HCT116 (cell line): ENCODE results near the gene KDM6B. TPM values are rescaled to one million over a fixed set of nuclear protein-coding genes. Genes with fewer than 3 reads are reported as not detected.

Source experiments
- ATAC-seq: fragments of 200-7000 bp; cut with Tn5 transposase; 2 replicates; pipeline ENCODE4 v1.9.1; 2020; ENCODE audit warnings: mild to moderate bottlenecking, moderate library complexity
- BruUV-seq: library from RNA; stranded (reverse); fragments of 400-500 nt; replicated peaks from 2 replicates; lab custom pipeline; 2021; lab: Mats Ljungman, UMichigan
- CTCF ChIA-PET: fragments of 300-600 bp; sonication (Branson Sonifier 250); formaldehyde crosslinking; loops from one replicate; lab custom pipeline; 2021; ENCODE audit warnings: antibody characterized with exemption; lab: Charles Lee
- POLR2A ChIA-PET: fragments of 300-600, 350-600 bp; sonication (Branson Sonifier 250); formaldehyde crosslinking; loops from one replicate; lab custom pipeline; 2021; ENCODE audit warnings: antibody characterized with exemption; lab: Charles Lee
- RAD21 ChIA-PET, 2 experiments: fragments of 300-600 bp; sonication (Branson Sonifier 250); formaldehyde crosslinking; loops; one replicate each; lab custom pipeline; 2023; ENCODE audit warnings: low total read pairs in 2 of 2; ENCODE audit not compliant: uncharacterized antibody in 2 of 2, unreplicated experiment in 2 of 2, low non-redundant PET in 1 of 2; lab: Charles Lee
- DNase-seq: peaks from one replicate; pipeline ENCODE4 v3.0.0-alpha.2; 2010; ENCODE audit warnings: low read depth, low spot score
- H2AFZ ChIP-seq: fragments of 200-600 bp; shearing (Covaris generic), sonication (generic); 2 replicates; pipeline ENCODE4 v1.6.1; 2017; ENCODE audit warnings: low read depth, mixed run types, mixed read lengths, antibody characterized with exemption, low read length; ENCODE audit not compliant: poor library complexity, severe bottlenecking
- H3K27ac ChIP-seq: 2 replicates; pipeline ENCODE4 v1.5.1; 2012; ENCODE audit warnings: low read depth, low read length
- H3K27me3 ChIP-seq: fragments of 200-600 bp; sonication (generic); 2 replicates; pipeline ENCODE4 v1.6.1; 2016; ENCODE audit warnings: mixed run types, low read length, mixed read lengths; ENCODE audit not compliant: insufficient read depth
- H3K36me3 ChIP-seq, 2 experiments: fragments of 200-500 bp in 1 of 2; fragments of 200-600 bp in 1 of 2; sonication (Bioruptor generic) in 1 of 2; sonication (generic) in 1 of 2; 2 replicates each; pipeline versions ENCODE4 v1.5.1 to v1.6.1; 2014 to 2016; ENCODE audit warnings: low read length in 2 of 2, inconsistent platforms in 1 of 2, mixed read lengths in 1 of 2, mixed run types in 1 of 2; ENCODE audit not compliant: insufficient read depth in 2 of 2, control insufficient read depth in 1 of 2
- H3K4me1 ChIP-seq, 2 experiments: fragments of 200-600 bp in 1 of 2; sonication (generic) in 1 of 2; 2 replicates each; pipeline versions ENCODE4 v1.5.1 to v1.6.1; 2012 to 2017; ENCODE audit warnings: low read length in 2 of 2, inconsistent platforms in 1 of 2, mild to moderate bottlenecking in 1 of 2, mixed read lengths in 1 of 2, mixed run types in 1 of 2, moderate library complexity in 1 of 2; ENCODE audit not compliant: insufficient read depth in 2 of 2, control insufficient read depth in 1 of 2
- H3K4me2 ChIP-seq: fragments of 200-600 bp; sonication (generic); 2 replicates; pipeline ENCODE4 v1.6.1; 2017; ENCODE audit warnings: mixed run types, low read length, mixed read lengths
- H3K4me3 ChIP-seq, 2 experiments: fragments of 200-600 bp in 1 of 2; sonication (generic) in 1 of 2; replicated peaks in 1 of 2; 2 replicates each; pipeline ENCODE4 v1.5.1; 2011 to 2016; ENCODE audit warnings: low read length in 2 of 2, control low read depth in 1 of 2, low read depth in 1 of 2, mild to moderate bottlenecking in 1 of 2, mixed read lengths in 1 of 2, mixed run types in 1 of 2
- H3K79me2 ChIP-seq: fragments of 200-600 bp; sonication (generic); 2 replicates; pipeline ENCODE4 v1.6.1; 2017; ENCODE audit warnings: mild to moderate bottlenecking, mixed run types, low read length, moderate library complexity, mixed read lengths; ENCODE audit not compliant: insufficient read depth
- H3K9ac ChIP-seq: fragments of 200-600 bp; sonication (generic); 2 replicates; pipeline ENCODE4 v1.6.1; 2016; ENCODE audit warnings: low read length, mixed read lengths
- H3K9me2 ChIP-seq: fragments of 200-600 bp; sonication (generic), shearing (Covaris generic); 2 replicates; pipeline ENCODE4 v1.6.1; 2017; ENCODE audit warnings: mixed run types, mild to moderate bottlenecking, moderate library complexity; ENCODE audit not compliant: insufficient read depth
- H3K9me3 ChIP-seq, 2 experiments: fragments of 200-500 bp in 1 of 2; fragments of 200-600 bp in 1 of 2; sonication (Bioruptor generic) in 1 of 2; sonication (generic) in 1 of 2; 2 replicates each; pipeline ENCODE4 v1.6.1; 2014 to 2017; ENCODE audit warnings: low read length in 2 of 2, mixed read lengths in 2 of 2, inconsistent platforms in 1 of 2, low read depth in 1 of 2, mild to moderate bottlenecking in 1 of 2, mixed run types in 1 of 2, moderate library complexity in 1 of 2; ENCODE audit not compliant: control insufficient read depth in 1 of 2, insufficient read depth in 1 of 2
- H4K20me1 ChIP-seq: fragments of 200-600 bp; sonication (generic), shearing (Covaris generic); 2 replicates; pipeline ENCODE4 v1.6.1; 2017; ENCODE audit warnings: mixed run types, mild to moderate bottlenecking, moderate library complexity; ENCODE audit not compliant: insufficient read depth
- CEBPB ChIP-seq: IDR thresholded peaks from 2 replicates; pipeline ENCODE4 v1.6.1; 2012; ENCODE audit warnings: low read depth
- EZH2 ChIP-seq: fragments of 200-600 bp; sonication (generic); IDR thresholded peaks from 2 replicates; pipeline ENCODE4 v1.6.1; 2017; ENCODE audit warnings: antibody characterized with exemption, mixed run types
- FOSL1 ChIP-seq: IDR thresholded peaks from 2 replicates; pipeline ENCODE4 v1.6.1; 2012; ENCODE audit warnings: low read depth
- JUND ChIP-seq: IDR thresholded peaks from 2 replicates; pipeline ENCODE4 v1.6.1; 2012
- POLR2AphosphoS5 ChIP-seq: IDR thresholded peaks from 2 replicates; pipeline ENCODE4 v1.6.1; 2011; ENCODE audit warnings: mild to moderate bottlenecking, low read depth, low read length, moderate library complexity
- RAD21 ChIP-seq: IDR thresholded peaks from 2 replicates; pipeline ENCODE4 v1.6.1; 2012; ENCODE audit warnings: low read depth, mild to moderate bottlenecking
- SIN3A ChIP-seq: IDR thresholded peaks from 2 replicates; pipeline ENCODE4 v1.6.1; 2012; ENCODE audit warnings: low read depth
- TCF7L2 ChIP-seq: IDR thresholded peaks from 2 replicates; pipeline ENCODE4 v1.7.0; 2011; ENCODE audit warnings: borderline replicate concordance, inconsistent platforms; ENCODE audit not compliant: insufficient read depth, insufficient read length; ENCODE audit errors: extremely low read depth
- ZNF274 ChIP-seq: fragments of 200-500 bp; sonication (Bioruptor generic); IDR thresholded peaks from 2 replicates; pipeline ENCODE4 v1.6.1; 2014; ENCODE audit warnings: mild to moderate bottlenecking, low read depth, low read length, inconsistent platforms
- intact Hi-C: fragments of 100-400 bp; cut with micrococcal nuclease; formaldehyde crosslinking; loops from 2 replicates; pipeline ENCODE4 v1.10.0; 2022
- total RNA-seq: library from RNA; stranded (reverse); gene quantifications from one replicate; pipeline ENCODE4 v1.2.1, GENCODE V29; 2021; ENCODE audit not compliant: unreplicated experiment
- TF ChIP-seq, protein P1 (sequence below): IDR thresholded peaks from 2 replicates; pipeline ENCODE4 v1.6.1; 2011; ENCODE audit warnings: mild to moderate bottlenecking, low read length, moderate library complexity; ENCODE audit not compliant: insufficient replicate concordance; ENCODE audit errors: extremely low read depth
- TF ChIP-seq, protein P2 (sequence below), 3 experiments: fragments of 200-600 bp in 1 of 3; sonication (generic) in 1 of 3; IDR thresholded peaks in 2 of 3; conservative IDR thresholded peaks in 1 of 3; 2 replicates each; pipeline ENCODE4 v1.5.1; 2012 to 2017; ENCODE audit warnings: low read depth in 2 of 3, low read length in 2 of 3, antibody characterized with exemption in 1 of 3, borderline replicate concordance in 1 of 3, control low read depth in 1 of 3, mild to moderate bottlenecking in 1 of 3, mixed read lengths in 1 of 3, mixed run types in 1 of 3, moderate library complexity in 1 of 3; ENCODE audit not compliant: insufficient read depth in 1 of 3
- TF ChIP-seq, protein P3 (sequence below): IDR thresholded peaks from 2 replicates; pipeline ENCODE4 v1.6.1; 2012; ENCODE audit warnings: low read depth

Gene KDM6B
- total RNA-seq, 1 experiment from 2014 or later = 42.1 TPM

DNA sequence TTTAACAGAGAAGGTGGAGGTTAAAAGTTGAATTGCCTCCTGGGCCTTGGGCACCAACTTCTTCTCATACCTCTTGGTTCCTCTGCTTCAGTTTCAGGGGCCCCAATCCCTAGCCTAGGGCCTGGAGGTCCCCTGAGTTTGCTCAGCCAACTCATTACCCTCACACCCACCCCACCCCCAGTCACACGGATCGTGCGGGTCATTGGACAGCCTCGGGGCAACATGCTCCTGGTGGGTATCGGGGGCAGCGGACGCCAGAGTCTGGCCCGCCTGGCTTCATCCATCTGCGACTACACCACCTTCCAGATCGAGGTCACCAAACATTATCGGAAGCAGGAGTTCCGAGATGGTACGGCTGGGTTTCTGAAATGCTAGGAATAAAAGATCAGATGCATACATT is 36.0 kb upstream of the KDM6B start:
- Histone ChIP-seq H3K4me3 (no peak overlapping the region), H3K4me1 (no peaks in the 10 kb centered on the region), H3K27me3 (no peaks in the 10 kb centered on the region), H4K20me1 (no peaks in the 10 kb centered on the region), H2AFZ (no peak overlapping the region), H3K9ac (no peak overlapping the region), H3K79me2 (no peaks in the 10 kb centered on the region), H3K36me3 (no peaks in the 10 kb centered on the region), H3K27ac (no peak overlapping the region), H3K9me2 (no peaks in the 10 kb centered on the region), H3K9me3 (no peaks in the 10 kb centered on the region), H3K4me2 (no peak overlapping the region)
- TF ChIP-seq JUND (no peak), TCF7L2 (no peak), EZH2 (no peak), SIN3A (no peak), ZNF274 (no peak), FOSL1 (no peak), CEBPB (no peak), RAD21 (no peak), POLR2AphosphoS5 (no peak)
- TF ChIP-seq, protein P1, sequence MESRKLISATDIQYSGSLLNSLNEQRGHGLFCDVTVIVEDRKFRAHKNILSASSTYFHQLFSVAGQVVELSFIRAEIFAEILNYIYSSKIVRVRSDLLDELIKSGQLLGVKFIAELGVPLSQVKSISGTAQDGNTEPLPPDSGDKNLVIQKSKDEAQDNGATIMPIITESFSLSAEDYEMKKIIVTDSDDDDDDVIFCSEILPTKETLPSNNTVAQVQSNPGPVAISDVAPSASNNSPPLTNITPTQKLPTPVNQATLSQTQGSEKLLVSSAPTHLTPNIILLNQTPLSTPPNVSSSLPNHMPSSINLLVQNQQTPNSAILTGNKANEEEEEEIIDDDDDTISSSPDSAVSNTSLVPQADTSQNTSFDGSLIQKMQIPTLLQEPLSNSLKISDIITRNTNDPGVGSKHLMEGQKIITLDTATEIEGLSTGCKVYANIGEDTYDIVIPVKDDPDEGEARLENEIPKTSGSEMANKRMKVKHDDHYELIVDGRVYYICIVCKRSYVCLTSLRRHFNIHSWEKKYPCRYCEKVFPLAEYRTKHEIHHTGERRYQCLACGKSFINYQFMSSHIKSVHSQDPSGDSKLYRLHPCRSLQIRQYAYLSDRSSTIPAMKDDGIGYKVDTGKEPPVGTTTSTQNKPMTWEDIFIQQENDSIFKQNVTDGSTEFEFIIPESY = no peak
- TF ChIP-seq, protein P2, sequence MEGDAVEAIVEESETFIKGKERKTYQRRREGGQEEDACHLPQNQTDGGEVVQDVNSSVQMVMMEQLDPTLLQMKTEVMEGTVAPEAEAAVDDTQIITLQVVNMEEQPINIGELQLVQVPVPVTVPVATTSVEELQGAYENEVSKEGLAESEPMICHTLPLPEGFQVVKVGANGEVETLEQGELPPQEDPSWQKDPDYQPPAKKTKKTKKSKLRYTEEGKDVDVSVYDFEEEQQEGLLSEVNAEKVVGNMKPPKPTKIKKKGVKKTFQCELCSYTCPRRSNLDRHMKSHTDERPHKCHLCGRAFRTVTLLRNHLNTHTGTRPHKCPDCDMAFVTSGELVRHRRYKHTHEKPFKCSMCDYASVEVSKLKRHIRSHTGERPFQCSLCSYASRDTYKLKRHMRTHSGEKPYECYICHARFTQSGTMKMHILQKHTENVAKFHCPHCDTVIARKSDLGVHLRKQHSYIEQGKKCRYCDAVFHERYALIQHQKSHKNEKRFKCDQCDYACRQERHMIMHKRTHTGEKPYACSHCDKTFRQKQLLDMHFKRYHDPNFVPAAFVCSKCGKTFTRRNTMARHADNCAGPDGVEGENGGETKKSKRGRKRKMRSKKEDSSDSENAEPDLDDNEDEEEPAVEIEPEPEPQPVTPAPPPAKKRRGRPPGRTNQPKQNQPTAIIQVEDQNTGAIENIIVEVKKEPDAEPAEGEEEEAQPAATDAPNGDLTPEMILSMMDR (IDR thresholded peaks at IDR 0.05 in 2 of 3, conservative IDR thresholded peaks at IDR 0.05 in 1 of 3; ENCODE audit: borderline replicate concordance in 1 of 3, insufficient read depth in 1 of 3, low read depth in 2 of 3, low read length in 2 of 3) = no peak
- TF ChIP-seq, protein P3, sequence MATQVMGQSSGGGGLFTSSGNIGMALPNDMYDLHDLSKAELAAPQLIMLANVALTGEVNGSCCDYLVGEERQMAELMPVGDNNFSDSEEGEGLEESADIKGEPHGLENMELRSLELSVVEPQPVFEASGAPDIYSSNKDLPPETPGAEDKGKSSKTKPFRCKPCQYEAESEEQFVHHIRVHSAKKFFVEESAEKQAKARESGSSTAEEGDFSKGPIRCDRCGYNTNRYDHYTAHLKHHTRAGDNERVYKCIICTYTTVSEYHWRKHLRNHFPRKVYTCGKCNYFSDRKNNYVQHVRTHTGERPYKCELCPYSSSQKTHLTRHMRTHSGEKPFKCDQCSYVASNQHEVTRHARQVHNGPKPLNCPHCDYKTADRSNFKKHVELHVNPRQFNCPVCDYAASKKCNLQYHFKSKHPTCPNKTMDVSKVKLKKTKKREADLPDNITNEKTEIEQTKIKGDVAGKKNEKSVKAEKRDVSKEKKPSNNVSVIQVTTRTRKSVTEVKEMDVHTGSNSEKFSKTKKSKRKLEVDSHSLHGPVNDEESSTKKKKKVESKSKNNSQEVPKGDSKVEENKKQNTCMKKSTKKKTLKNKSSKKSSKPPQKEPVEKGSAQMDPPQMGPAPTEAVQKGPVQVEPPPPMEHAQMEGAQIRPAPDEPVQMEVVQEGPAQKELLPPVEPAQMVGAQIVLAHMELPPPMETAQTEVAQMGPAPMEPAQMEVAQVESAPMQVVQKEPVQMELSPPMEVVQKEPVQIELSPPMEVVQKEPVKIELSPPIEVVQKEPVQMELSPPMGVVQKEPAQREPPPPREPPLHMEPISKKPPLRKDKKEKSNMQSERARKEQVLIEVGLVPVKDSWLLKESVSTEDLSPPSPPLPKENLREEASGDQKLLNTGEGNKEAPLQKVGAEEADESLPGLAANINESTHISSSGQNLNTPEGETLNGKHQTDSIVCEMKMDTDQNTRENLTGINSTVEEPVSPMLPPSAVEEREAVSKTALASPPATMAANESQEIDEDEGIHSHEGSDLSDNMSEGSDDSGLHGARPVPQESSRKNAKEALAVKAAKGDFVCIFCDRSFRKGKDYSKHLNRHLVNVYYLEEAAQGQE = no peak
- RAD21 ChIA-PET = no interaction called here
- CTCF ChIA-PET = no interaction called here
- no TSS peak for BruUV-seq
- DNase-seq (no peak), ATAC-seq (no peak)
- POLR2A ChIA-PET = no interaction called here
- intact Hi-C loops = no loop called here
